GM18519 (cell line): ENCODE results near the gene MAPK14.

Experiments used
- ATAC-seq: cut with Tn5 transposase; IDR thresholded peaks from one replicate; pipeline ENCODE4 v1.9.1; 2021; ENCODE audit warnings: mild to moderate bottlenecking, moderate library complexity; ENCODE audit not compliant: unreplicated experiment, low FRiP score

The MAPK14 gene

GRCh38 chr6:36034441-36034840, 6.8 kb downstream of the MAPK14 start:
- ATAC-seq: no peak

- ATAC-seq: no peak
Measured at GRCh38 chr6:36035225-36035624, 7.6 kb downstream of the MAPK14 start.

GRCh38 chr6:36038120-36038876, 10.7 kb downstream of the MAPK14 start:
- no peak for ATAC-seq

GRCh38 chr6:36039112-36039511, 11.5 kb downstream of the MAPK14 start:
- ATAC-seq: no peak

GRCh38 chr6:36040958-36041357, 13.3 kb downstream of the MAPK14 start:
- ATAC-seq: no peak

GRCh38 chr6:36042618-36043260, 15.1 kb downstream of the MAPK14 start:
- ATAC-seq: no peak

GRCh38 chr6:36049582-36049981, 22.0 kb downstream of the MAPK14 start:
- no peak for ATAC-seq

GRCh38 chr6:36050305-36050704, 22.7 kb downstream of the MAPK14 start:
- ATAC-seq: no peak

- ATAC-seq: no peak
Measured at GRCh38 chr6:36050947-36051710, 23.5 kb downstream of the MAPK14 start.

- ATAC-seq: no peak
Measured at GRCh38 chr6:36052097-36052496, 24.5 kb downstream of the MAPK14 start.

GRCh38 chr6:36053878-36054277, 26.3 kb downstream of the MAPK14 start:
- no peak for ATAC-seq

GRCh38 chr6:36054415-36054814, 26.8 kb downstream of the MAPK14 start:
- ATAC-seq: no peak

GRCh38 chr6:36054956-36055355, 27.3 kb downstream of the MAPK14 start:
- no peak for ATAC-seq

GRCh38 chr6:36056178-36056577, 28.6 kb downstream of the MAPK14 start:
- no peak for ATAC-seq

- no peak for ATAC-seq
Measured at GRCh38 chr6:36061236-36061635, 33.6 kb downstream of the MAPK14 start.

- no peak for ATAC-seq
Measured at GRCh38 chr6:36062247-36062646, 34.6 kb downstream of the MAPK14 start.

- ATAC-seq: no peak
Measured at GRCh38 chr6:36063318-36064060, 35.9 kb downstream of the MAPK14 start.

GRCh38 chr6:36064770-36065396, 37.3 kb downstream of the MAPK14 start:
- ATAC-seq: no peak

- ATAC-seq: no peak
Measured at GRCh38 chr6:36065916-36066315, 38.3 kb downstream of the MAPK14 start.

- ATAC-seq: no peak
Measured at GRCh38 chr6:36066817-36067216, 39.2 kb downstream of the MAPK14 start.
